Measurements from ENCODE around the gene PODXL.

The PODXL gene

DNA sequence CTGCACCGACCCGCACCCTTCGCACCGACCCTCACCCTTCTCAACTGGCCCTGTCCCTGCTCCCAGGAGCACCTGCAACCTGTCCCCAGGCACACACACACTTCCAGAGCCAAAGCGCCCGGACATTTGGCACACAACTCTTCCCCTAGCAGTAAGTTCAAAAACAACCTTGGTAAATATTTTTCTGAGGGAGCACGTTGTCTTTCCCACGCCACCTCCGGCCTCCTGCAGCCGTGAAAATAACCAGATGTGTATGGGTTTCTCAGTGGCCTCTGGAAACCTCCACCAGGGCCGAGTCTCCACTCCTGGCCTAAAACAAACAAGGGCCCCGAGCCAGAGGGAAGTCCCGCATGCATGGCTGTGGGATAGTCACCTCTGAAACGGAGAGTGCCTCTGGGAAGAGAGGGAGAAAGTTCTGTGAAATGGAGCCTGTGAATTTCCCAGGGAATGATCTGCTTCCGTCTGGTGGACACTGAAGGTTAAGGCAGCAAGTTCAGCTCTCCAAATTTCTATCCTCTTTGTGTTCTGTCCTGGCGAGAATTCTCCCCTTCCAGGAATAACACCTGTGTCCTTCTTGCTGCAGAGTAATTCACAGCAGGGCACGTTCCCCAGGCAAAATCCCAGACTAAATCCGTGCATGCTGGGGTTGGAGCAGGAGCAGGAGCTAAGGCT, 15.8 kb downstream of the PODXL start:
- Histone ChIP-seq H3K27ac (ENCODE audit: low read depth in 2 of 2, low read length in 2 of 2) (peak overlapping the region in 1 of 2 donors; percentile 16), H3K9me3 (ENCODE audit: control insufficient read depth in 2 of 2, low read length in 2 of 2) (no peaks in the 10 kb centered on the region), H3K4me1 (ENCODE audit: control insufficient read depth in 2 of 2, insufficient read depth in 2 of 2, low read length in 2 of 2) (no peaks in the 10 kb centered on the region), H3K9ac (ENCODE audit: low read depth in 1 of 2, low read length in 2 of 2) (no peak overlapping the region), H3K36me3 (ENCODE audit: control insufficient read depth in 2 of 2, insufficient read depth in 2 of 2, low read length in 2 of 2) (no peaks in the 10 kb centered on the region), H3K27me3 (ENCODE audit: control insufficient read depth in 2 of 2, insufficient read depth in 2 of 2, low read length in 2 of 2) (no peaks in the 10 kb centered on the region), H3K4me3 (ENCODE audit: low read length in 2 of 2) (no peak overlapping the region)

DNA sequence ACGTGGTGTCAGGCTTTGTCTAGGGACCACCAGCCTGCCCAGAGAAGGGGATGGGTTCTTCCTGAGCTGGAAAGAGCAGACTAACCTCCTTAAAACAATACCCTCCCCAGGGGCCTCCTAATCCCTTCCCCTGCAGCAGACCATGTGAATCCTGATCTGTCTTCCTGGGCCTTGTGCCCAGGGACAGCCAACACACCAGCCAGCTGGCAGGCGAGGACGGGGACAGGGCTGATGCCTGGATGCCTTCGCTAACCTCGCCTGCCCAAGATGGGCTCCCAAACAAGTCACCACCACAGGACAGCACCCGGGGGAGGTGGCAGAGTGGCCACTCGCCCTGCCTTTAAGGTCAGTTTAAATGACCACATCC, 17.6 kb downstream of the PODXL start:
- no peak overlapping the region for H3K4me3 ChIP-seq (ENCODE audit: low read length in 2 of 2)
- no peaks in the 10 kb centered on the region for H3K36me3 ChIP-seq (ENCODE audit: control insufficient read depth in 2 of 2, insufficient read depth in 2 of 2, low read length in 2 of 2)
- H3K27ac ChIP-seq (ENCODE audit: low read depth in 2 of 2, low read length in 2 of 2), result peak overlapping the region in 1 of 2 donors; percentile 9
- no peaks in the 10 kb centered on the region for H3K9me3 ChIP-seq (ENCODE audit: control insufficient read depth in 2 of 2, low read length in 2 of 2)
- H3K9ac ChIP-seq (ENCODE audit: low read depth in 1 of 2, low read length in 2 of 2), result no peak overlapping the region
- H3K4me1 ChIP-seq (ENCODE audit: control insufficient read depth in 2 of 2, insufficient read depth in 2 of 2, low read length in 2 of 2), result no peaks in the 10 kb centered on the region
- no peaks in the 10 kb centered on the region for H3K27me3 ChIP-seq (ENCODE audit: control insufficient read depth in 2 of 2, insufficient read depth in 2 of 2, low read length in 2 of 2)

DNA sequence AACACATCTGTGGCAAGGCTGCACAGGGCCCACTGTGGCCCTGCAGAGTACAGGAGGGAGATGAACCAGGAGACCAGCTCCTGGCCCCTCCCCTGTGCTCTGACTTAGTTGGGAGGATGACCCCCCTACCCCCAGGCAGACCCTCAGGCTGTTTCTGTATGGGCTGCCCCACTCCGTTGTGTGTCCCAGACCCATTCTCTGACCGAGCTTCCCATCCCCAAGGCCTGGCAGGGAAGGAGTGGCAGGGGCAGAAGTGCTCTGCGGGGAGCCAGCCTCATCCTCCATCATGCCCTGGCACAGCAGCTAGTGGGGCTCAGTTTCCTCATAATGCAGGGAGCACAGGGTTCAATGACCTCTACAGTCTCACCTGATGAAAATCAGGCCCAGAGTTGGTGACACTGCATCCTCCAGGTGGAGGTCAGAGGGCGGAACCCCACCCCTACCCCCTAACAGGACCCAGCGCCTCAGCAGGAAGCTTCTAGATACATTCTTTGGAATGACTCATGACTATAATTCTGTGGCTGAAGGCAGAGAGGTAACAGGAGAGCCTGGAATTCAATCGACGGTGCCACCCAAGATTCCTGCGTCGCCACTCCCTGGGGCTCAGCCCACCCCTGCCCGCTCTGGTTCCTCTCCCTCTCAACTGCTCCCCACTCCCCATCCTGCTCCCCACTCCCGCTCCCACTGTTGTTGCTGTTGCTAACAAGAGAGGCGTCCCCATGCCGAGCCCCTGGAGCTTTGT, 18.2 kb downstream of the PODXL start:
- Histone ChIP-seq H3K27me3 (ENCODE audit: control insufficient read depth in 2 of 2, insufficient read depth in 2 of 2, low read length in 2 of 2) (no peaks in the 10 kb centered on the region), H3K36me3 (ENCODE audit: control insufficient read depth in 2 of 2, insufficient read depth in 2 of 2, low read length in 2 of 2) (no peaks in the 10 kb centered on the region), H3K4me1 (ENCODE audit: control insufficient read depth in 2 of 2, insufficient read depth in 2 of 2, low read length in 2 of 2) (no peaks in the 10 kb centered on the region), H3K27ac (ENCODE audit: low read depth in 2 of 2, low read length in 2 of 2) (peak overlapping the region in 1 of 2 donors; percentile 9), H3K9ac (ENCODE audit: low read depth in 1 of 2, low read length in 2 of 2) (no peak overlapping the region), H3K4me3 (ENCODE audit: low read length in 2 of 2) (no peak overlapping the region), H3K9me3 (ENCODE audit: control insufficient read depth in 2 of 2, low read length in 2 of 2) (no peaks in the 10 kb centered on the region)

DNA sequence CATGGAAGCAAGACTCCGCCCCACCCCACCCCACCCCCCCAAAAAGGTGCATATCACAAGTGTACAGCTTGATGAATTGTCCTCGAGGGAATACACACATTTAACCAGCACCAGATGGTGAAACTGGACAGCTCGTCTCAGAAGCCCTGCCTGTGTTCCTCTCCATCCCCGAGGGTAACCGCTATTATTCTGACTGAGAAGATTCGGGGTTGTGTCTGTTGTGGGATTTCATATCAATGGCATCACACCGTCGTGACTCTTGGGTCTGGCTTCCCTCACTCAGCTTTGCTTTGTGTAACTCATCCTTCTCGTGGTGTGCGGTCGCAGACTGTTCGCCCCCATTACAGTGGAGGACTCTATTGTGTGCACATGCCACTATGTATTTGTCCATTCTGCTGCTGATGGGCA, 18.9 kb downstream of the PODXL start:
- H3K4me1 ChIP-seq (ENCODE audit: control insufficient read depth in 2 of 2, insufficient read depth in 2 of 2, low read length in 2 of 2), result no peaks in the 10 kb centered on the region

DNA sequence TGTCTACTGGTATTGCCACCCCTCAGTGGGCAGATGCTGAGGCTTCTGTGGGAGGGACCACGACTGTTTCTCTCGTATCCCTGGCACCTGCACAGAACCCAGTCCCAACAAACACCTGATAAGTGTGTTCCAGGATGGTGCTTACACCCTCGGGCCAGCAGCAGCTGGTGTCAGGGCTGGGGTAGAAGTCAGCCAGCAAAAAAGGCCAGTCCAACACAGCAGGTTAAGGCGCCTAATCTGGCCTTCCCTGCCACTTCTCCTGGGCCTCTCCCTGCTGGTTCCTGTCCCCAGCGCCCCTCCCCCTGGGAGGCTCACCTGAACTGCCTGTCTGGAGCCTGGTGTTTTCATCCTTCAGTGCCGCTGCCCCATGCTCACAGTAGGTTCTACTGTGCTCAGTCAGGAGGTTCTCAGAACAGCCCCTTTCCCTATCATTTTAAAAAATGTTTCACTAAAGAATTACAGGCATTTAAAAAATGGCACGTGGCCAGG, 20.0 kb downstream of the PODXL start:
- Histone ChIP-seq H3K4me1 (ENCODE audit: control insufficient read depth in 2 of 2, insufficient read depth in 2 of 2, low read length in 2 of 2) (no peaks in the 10 kb centered on the region), H3K9ac (ENCODE audit: low read depth in 1 of 2, low read length in 2 of 2) (no peak overlapping the region), H3K9me3 (ENCODE audit: control insufficient read depth in 2 of 2, low read length in 2 of 2) (no peaks in the 10 kb centered on the region), H3K36me3 (ENCODE audit: control insufficient read depth in 2 of 2, insufficient read depth in 2 of 2, low read length in 2 of 2) (no peaks in the 10 kb centered on the region), H3K27ac (ENCODE audit: low read depth in 2 of 2, low read length in 2 of 2) (no peak overlapping the region), H3K4me3 (ENCODE audit: low read length in 2 of 2) (no peak overlapping the region), H3K27me3 (ENCODE audit: control insufficient read depth in 2 of 2, insufficient read depth in 2 of 2, low read length in 2 of 2) (no peaks in the 10 kb centered on the region)

More for the DNA sequence above, 18.9 kb downstream of the PODXL start:
- Histone ChIP-seq H3K36me3 (ENCODE audit: control insufficient read depth in 2 of 2, insufficient read depth in 2 of 2, low read length in 2 of 2) (no peaks in the 10 kb centered on the region), H3K9me3 (ENCODE audit: control insufficient read depth in 2 of 2, low read length in 2 of 2) (no peaks in the 10 kb centered on the region), H3K27me3 (ENCODE audit: control insufficient read depth in 2 of 2, insufficient read depth in 2 of 2, low read length in 2 of 2) (no peaks in the 10 kb centered on the region), H3K9ac (ENCODE audit: low read depth in 1 of 2, low read length in 2 of 2) (no peak overlapping the region), H3K27ac (ENCODE audit: low read depth in 2 of 2, low read length in 2 of 2) (no peak overlapping the region), H3K4me3 (ENCODE audit: low read length in 2 of 2) (no peak overlapping the region)

DNA sequence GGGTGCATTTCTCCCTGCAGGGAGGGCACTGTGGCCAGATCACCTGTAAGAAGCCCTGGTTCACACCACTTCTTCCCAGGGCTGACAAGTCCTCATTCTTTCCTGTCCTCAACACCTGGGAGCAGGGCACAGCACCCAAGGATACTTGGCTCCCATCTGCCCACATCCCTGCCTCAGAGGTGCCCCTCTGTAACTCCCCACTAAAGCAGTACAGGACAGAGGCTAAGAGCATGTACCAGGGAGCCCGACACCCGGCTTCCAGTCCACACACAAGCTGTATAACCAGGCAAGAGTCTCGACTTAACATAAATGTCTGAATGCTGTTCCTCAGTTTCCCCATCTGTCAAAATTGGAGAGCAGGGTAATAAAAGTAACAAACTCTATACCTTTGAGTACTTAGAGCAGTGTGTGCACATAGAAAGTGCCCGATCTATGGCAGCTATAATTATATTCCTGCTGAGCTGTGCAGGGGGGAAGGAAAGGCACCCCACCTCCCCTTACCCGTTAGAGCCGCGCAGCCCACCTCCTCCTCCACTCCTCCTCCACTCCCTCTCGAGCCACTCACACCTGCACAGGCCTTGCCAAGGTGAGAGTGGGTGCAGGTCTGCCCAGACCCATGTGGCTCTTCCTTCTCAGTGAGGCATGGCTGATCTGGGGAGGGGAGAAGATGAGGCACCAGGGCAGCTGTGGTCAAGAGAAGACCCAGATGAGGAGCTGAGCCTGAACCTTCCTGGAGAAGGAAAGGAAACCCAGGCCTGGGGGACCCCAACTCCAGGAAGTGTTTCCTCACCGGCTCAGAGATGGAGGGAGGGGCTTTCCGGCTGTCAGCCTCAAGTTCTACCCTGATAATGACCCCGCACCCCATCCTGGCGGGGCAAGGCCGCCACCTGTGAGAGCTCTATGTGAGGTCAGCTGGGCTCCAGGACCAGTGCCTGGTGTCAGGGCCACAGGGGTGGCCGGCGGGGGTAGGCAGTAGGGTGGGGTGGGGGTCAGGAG, 22.6 kb downstream of the PODXL start:
- no peaks in the 10 kb centered on the region for H3K4me1 ChIP-seq (ENCODE audit: control insufficient read depth in 2 of 2, insufficient read depth in 2 of 2, low read length in 2 of 2)
- no peaks in the 10 kb centered on the region for H3K27me3 ChIP-seq (ENCODE audit: control insufficient read depth in 2 of 2, insufficient read depth in 2 of 2, low read length in 2 of 2)
- no peak overlapping the region for H3K27ac ChIP-seq (ENCODE audit: low read depth in 2 of 2, low read length in 2 of 2)
- H3K9ac ChIP-seq (ENCODE audit: low read depth in 1 of 2, low read length in 2 of 2), result no peak overlapping the region
- H3K9me3 ChIP-seq (ENCODE audit: control insufficient read depth in 2 of 2, low read length in 2 of 2), result no peaks in the 10 kb centered on the region
- no peak overlapping the region for H3K4me3 ChIP-seq (ENCODE audit: low read length in 2 of 2)
- no peaks in the 10 kb centered on the region for H3K36me3 ChIP-seq (ENCODE audit: control insufficient read depth in 2 of 2, insufficient read depth in 2 of 2, low read length in 2 of 2)

DNA sequence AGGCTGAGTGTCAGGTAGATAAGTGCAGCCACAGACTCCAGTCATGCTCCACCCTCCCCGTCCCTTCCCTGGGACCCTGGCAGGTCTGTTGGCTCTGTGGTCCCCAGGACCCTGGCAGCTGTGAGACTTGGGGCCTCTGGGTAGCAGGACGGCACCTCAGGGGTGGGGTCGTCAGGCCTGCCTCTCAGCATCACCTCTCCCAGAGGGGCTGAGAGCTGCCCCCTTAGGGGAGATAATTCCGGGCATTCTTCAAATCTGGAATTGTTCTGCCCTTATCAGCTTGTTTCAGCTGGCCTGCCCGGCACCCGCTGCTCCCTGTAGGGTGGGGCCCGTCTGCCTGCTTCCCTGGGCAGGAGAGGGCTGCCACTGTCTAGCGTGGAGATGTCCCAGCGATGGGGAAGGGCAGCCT, 23.3 kb downstream of the PODXL start:
- H3K4me3 ChIP-seq (ENCODE audit: low read length in 2 of 2), result no peak overlapping the region
- no peaks in the 10 kb centered on the region for H3K36me3 ChIP-seq (ENCODE audit: control insufficient read depth in 2 of 2, insufficient read depth in 2 of 2, low read length in 2 of 2)
- no peaks in the 10 kb centered on the region for H3K9me3 ChIP-seq (ENCODE audit: control insufficient read depth in 2 of 2, low read length in 2 of 2)
- no peaks in the 10 kb centered on the region for H3K27me3 ChIP-seq (ENCODE audit: control insufficient read depth in 2 of 2, insufficient read depth in 2 of 2, low read length in 2 of 2)
- no peak overlapping the region for H3K27ac ChIP-seq (ENCODE audit: low read depth in 2 of 2, low read length in 2 of 2)
- no peak overlapping the region for H3K9ac ChIP-seq (ENCODE audit: low read depth in 1 of 2, low read length in 2 of 2)
- H3K4me1 ChIP-seq (ENCODE audit: control insufficient read depth in 2 of 2, insufficient read depth in 2 of 2, low read length in 2 of 2), result no peaks in the 10 kb centered on the region

DNA sequence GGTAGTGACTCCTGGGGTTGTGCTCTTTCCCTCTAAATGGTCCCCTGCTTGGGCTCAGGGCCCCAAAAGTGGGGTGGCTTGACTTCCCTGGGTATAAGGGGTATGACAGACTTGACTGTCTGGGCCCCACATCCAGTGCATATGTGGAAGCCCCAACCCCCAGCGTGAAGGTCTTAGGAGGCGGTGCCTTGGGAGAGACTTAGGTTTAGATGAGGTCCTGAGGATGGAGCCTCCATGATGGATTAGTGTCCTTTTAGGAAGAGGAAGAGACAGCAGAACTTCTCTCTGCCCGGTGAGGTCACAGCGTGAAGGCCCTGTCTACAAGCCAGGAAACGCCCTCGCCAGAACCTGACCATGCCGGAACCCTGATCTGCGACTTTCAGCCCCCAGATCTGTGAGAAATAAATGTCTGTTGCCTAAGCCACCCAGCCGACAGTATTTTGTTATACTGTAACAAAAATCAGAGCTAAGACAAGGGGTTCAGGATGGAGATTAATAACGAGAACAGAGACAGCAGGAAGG, 23.8 kb downstream of the PODXL start:
- H3K27ac ChIP-seq (ENCODE audit: low read depth in 2 of 2, low read length in 2 of 2), result no peak overlapping the region
- H3K4me1 ChIP-seq (ENCODE audit: control insufficient read depth in 2 of 2, insufficient read depth in 2 of 2, low read length in 2 of 2), result no peaks in the 10 kb centered on the region
- H3K36me3 ChIP-seq (ENCODE audit: control insufficient read depth in 2 of 2, insufficient read depth in 2 of 2, low read length in 2 of 2), result no peaks in the 10 kb centered on the region
- no peaks in the 10 kb centered on the region for H3K9me3 ChIP-seq (ENCODE audit: control insufficient read depth in 2 of 2, low read length in 2 of 2)
- no peak overlapping the region for H3K4me3 ChIP-seq (ENCODE audit: low read length in 2 of 2)
- H3K27me3 ChIP-seq (ENCODE audit: control insufficient read depth in 2 of 2, insufficient read depth in 2 of 2, low read length in 2 of 2), result peaks cover 0 to under 1% of the 10 kb centered on the region in 2 donors
- H3K9ac ChIP-seq (ENCODE audit: low read depth in 1 of 2, low read length in 2 of 2), result no peak overlapping the region

DNA sequence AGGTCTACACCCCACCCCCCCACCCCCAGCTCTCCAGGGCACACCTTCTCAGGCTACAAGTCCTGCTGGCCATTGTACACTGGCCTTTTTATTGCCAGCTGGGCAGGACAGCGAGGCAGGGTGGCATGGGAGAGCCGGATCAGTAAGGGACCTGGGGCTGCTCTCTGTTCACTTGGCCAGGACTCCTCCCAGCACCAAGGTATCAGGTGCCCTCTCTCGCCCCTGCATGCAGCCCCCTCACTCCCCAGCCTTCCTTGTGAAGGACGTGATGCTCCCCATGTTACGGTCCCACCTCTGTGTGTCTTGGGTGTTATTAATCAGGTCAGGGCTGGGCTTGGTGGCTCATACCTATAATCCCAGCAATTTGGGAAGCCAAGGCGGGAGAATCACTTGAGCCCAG, 26.3 kb downstream of the PODXL start:
- Histone ChIP-seq H3K9ac (ENCODE audit: low read depth in 1 of 2, low read length in 2 of 2) (no peak overlapping the region), H3K27me3 (ENCODE audit: control insufficient read depth in 2 of 2, insufficient read depth in 2 of 2, low read length in 2 of 2) (peaks cover 3 to 5% of the 10 kb centered on the region in 2 donors), H3K4me1 (ENCODE audit: control insufficient read depth in 2 of 2, insufficient read depth in 2 of 2, low read length in 2 of 2) (no peaks in the 10 kb centered on the region), H3K27ac (ENCODE audit: low read depth in 2 of 2, low read length in 2 of 2) (no peak overlapping the region), H3K9me3 (ENCODE audit: control insufficient read depth in 2 of 2, low read length in 2 of 2) (no peaks in the 10 kb centered on the region), H3K4me3 (ENCODE audit: low read length in 2 of 2) (no peak overlapping the region), H3K36me3 (ENCODE audit: control insufficient read depth in 2 of 2, insufficient read depth in 2 of 2, low read length in 2 of 2) (no peaks in the 10 kb centered on the region)

Measured in mucosa of rectum (tissue), 2 donors.